Astrocyte of the spinal cord (primary cell): ENCODE data around the gene PI16.

Experiments used
- DNase-seq: peaks from one replicate; pipeline ENCODE4 v3.0.0; 2011; ENCODE audit warnings: low read depth, low spot score
- H3K4me3 ChIP-seq: 2 replicates; pipeline ENCODE4 v1.5.1; 2011; ENCODE audit warnings: low read depth, mild to moderate bottlenecking, low read length, moderate library complexity
- in situ Hi-C: cut with HindIII; loops from 2 replicates; pipeline ENCODE4 v1.10.0; 2017; ENCODE audit warnings: low sequenced_read_pairs
- TF ChIP-seq, protein P1 (sequence below): IDR thresholded peaks from 2 replicates; pipeline ENCODE4 v1.5.1; 2012; ENCODE audit warnings: low read depth, mild to moderate bottlenecking, low read length, inconsistent platforms

PI16 gene

DNA sequence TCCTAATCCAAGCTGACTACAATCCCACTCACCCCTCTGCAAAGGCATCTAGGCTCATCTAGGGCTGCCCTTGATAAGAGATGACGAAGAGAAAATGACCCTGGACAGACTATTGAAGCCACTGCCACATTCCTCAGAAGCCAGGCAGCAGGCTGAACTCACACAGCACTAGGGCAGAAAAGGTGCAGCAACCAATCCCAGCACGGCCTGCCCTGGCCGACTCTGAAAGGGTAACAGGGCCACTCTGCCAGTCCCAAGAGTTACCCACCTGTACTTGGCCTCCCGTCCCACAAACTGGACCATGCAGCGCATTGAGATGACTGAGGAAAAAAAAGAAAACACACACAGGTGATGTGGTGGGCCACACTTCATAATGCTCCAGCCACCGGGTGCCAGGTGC, 22.4 kb downstream of the PI16 start:
- DNase-seq, result no peak
- TF ChIP-seq, protein P1, sequence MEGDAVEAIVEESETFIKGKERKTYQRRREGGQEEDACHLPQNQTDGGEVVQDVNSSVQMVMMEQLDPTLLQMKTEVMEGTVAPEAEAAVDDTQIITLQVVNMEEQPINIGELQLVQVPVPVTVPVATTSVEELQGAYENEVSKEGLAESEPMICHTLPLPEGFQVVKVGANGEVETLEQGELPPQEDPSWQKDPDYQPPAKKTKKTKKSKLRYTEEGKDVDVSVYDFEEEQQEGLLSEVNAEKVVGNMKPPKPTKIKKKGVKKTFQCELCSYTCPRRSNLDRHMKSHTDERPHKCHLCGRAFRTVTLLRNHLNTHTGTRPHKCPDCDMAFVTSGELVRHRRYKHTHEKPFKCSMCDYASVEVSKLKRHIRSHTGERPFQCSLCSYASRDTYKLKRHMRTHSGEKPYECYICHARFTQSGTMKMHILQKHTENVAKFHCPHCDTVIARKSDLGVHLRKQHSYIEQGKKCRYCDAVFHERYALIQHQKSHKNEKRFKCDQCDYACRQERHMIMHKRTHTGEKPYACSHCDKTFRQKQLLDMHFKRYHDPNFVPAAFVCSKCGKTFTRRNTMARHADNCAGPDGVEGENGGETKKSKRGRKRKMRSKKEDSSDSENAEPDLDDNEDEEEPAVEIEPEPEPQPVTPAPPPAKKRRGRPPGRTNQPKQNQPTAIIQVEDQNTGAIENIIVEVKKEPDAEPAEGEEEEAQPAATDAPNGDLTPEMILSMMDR, result no peak
- no peak overlapping the region for H3K4me3 ChIP-seq
- in situ Hi-C loops, result no loop called here

DNA sequence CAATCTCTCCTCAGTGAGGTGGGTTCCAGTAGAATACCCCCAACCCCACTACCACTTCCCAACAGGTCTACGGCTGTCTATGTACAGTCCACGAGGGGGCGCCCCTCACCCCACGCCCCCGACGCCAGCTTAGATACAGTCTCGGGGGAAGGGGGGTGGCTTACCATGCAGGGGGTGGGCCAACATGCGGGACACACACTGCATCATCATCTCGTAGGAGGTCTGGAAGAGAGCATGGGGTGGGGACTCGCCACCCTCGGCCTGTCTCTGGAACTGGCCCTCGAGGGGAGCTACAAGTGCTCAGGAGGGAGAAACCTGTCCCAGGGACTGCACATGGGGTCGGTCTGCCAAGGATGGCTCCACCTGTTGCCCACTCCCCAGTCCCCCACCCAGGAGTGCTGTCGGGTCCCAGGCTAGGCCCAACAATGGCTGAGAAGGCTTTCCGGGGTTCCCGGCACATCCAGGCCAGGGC, 23.0 kb downstream of the PI16 start:
- in situ Hi-C loops, result no loop called here
- H3K4me3 ChIP-seq, result no peak overlapping the region
- DNase-seq, result no peak
- TF ChIP-seq, protein P1, result peak; percentile 59

DNA sequence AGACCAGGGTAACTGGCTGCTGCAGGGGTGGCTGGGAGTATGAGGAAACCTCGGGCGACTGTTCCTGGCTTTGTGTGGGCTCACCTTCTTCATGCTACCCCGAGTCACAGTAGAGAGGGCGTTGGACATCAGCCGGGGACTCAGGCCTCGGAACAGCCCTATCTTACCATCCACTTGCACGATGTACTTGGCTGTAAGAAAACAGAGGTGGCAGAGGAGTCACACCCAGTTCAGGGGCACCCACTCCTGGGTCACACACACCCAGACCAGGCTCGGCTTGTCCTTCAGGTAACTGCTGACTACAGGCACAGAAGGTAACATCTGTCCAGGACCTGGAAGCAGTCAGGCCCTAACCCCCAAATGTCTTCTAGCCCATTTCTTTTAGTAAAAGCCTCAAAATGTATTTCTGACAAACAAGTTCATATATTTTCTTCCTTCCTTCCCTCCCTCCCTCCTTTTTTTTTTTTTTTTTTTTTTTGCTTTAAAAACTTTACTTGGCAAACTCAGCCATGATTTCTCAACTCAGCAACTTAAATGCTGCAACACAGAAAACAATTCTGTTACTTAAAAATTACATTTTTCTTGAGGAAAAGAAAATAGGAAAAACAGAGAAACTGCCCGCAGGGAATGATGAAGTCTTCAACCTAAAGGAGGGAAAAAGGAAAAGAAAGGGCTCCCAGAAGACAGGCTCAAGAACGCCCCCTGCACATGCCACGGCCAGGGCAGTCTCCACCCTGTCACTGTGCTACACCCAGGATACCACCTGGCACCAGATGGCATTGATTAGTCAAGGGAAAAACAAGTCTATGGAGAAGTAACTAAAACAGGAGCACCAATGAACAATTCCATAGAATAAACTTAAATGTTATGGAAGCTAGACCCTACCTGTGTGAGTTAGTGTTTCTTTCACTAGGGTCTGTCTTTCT, 24.1 kb downstream of the PI16 start:
- no peak for DNase-seq
- H3K4me3 ChIP-seq, result no peak overlapping the region
- TF ChIP-seq, protein P1, result no peak
- in situ Hi-C loops, result no loop called here

DNA sequence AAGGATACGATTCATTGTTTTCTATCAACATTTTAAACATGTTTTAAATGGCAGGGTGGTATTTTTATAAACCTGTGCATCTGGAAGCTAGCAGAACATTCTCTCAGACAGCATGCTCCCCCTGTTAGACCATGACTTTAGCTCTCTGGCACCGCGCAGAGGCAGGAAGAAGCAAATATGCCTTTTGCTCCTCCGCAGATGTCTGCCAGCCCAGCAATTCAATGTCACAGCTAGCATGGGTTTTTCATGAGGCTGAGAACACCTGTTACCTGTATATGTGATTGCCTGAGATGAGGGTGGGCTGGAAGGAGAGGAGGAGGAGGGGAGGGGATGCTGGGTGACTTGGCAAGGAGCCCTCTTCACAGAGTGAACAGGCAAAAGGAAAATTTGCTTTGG, 24.8 kb downstream of the PI16 start:
- TF ChIP-seq, protein P1, result peak; percentile 76
- no peak overlapping the region for H3K4me3 ChIP-seq
- in situ Hi-C loops, result no loop called here
- peak; percentile 50 for DNase-seq

DNA sequence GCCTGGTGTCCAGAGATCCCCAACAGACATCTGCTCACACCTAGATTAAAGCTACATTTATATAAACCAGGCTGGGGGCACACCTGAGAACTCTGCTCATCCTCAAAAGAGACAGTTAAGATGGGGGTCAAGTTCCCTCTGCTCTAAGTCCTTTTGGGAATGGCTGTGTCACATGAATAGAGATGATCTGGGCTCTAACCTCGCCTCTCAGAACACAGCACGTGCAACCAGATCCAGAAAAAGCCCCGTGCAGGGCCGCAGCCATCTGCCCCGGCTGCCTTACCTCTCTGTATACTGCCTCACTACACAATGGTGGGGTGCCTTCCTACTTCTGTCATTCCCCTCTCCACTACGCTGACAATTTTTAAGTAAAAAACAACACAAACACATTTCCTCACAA, 25.6 kb downstream of the PI16 start:
- no peak overlapping the region for H3K4me3 ChIP-seq
- TF ChIP-seq, protein P1, result no peak
- in situ Hi-C loops, result no loop called here
- DNase-seq, result no peak

DNA sequence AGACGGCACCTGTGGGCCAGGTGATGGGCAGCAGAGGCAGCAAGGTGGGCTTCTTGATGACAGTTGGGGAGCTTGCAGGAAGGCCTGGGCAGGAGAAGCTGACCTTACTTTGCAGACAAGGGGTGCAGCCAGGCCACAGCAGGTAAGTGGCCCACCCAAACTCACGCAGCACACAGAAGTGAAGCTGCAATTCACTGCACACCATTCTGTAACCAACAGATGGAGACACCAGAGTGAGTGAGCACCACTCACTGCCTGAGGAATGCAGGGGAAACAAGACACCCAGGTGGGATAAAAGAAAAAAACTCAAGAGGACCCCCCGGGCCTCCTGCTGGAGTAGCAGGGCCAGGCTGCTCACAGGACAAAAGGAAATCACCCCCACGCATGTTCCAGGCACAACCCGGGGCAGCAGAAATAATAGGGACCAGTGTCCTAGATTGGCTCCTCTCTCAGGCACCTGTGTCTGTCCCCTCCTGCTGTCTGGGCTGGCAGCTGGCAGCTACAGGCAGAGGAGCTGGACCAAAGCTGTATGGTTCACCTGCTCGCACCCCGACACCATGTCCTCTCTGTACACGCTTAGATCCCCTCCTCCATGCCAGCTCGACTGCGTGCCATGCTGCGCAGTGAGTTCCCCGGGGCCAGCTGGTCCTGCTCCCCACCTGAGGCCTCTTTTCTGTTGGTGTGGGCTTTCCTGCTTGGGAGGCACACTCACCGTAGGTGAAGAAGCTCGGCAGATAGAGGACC, 26.5 kb downstream of the PI16 start:
- TF ChIP-seq, protein P1, result peak; percentile 20
- no peak for DNase-seq
- no peak overlapping the region for H3K4me3 ChIP-seq
- in situ Hi-C loops, result no loop called here
